Activated CD4-positive, alpha-beta T cell treated with anti-CD3 and anti-CD28 coated beads, Interleukin-2, amount 10 ng/mL, durations not matched to agents 24 days and 14 days (primary cell): ENCODE results near the gene TMEM134. TPM values are rescaled to one million over a fixed set of nuclear protein-coding genes. Genes with fewer than 3 reads are reported as not detected.
A peak's percentile ranks its signal among the peaks of the same experiment; 100 is the strongest.

Source experiments
- DNase-seq: peaks from one replicate; pipeline ENCODE4 v3.0.0; 2022
- H3K27ac Mint-ChIP-seq: one replicate; pipeline ENCODE4 v1.8.0; 2022; ENCODE audit warnings: mild to moderate bottlenecking, mixed read lengths
- H3K27me3 Mint-ChIP-seq: one replicate; pipeline ENCODE4 v1.8.0; 2022; ENCODE audit warnings: mixed read lengths
- H3K36me3 Mint-ChIP-seq: one replicate; pipeline ENCODE4 v1.8.0; 2022; ENCODE audit warnings: low read depth, mild to moderate bottlenecking, mixed read lengths
- H3K4me1 Mint-ChIP-seq: one replicate; pipeline ENCODE4 v1.8.0; 2021; ENCODE audit warnings: mixed read lengths
- H3K4me3 Mint-ChIP-seq: one replicate; pipeline ENCODE4 v1.8.0; 2022; ENCODE audit warnings: mild to moderate bottlenecking, moderate library complexity, mixed read lengths
- H3K9me3 Mint-ChIP-seq: one replicate; pipeline ENCODE4 v1.8.0; 2021; ENCODE audit warnings: mixed read lengths
- intact Hi-C: fragments of 100-400 bp; cut with micrococcal nuclease; formaldehyde crosslinking; loops from one replicate; pipeline ENCODE4 v1.15.1; 2023
- total RNA-seq: library from RNA; stranded (reverse); gene quantifications from 2 replicates; pipeline ENCODE4 v1.2.3, GENCODE V29; 2022

The TMEM134 gene
- total RNA-seq, 1 donor from 2014 or later = 56.8 TPM

DNA sequence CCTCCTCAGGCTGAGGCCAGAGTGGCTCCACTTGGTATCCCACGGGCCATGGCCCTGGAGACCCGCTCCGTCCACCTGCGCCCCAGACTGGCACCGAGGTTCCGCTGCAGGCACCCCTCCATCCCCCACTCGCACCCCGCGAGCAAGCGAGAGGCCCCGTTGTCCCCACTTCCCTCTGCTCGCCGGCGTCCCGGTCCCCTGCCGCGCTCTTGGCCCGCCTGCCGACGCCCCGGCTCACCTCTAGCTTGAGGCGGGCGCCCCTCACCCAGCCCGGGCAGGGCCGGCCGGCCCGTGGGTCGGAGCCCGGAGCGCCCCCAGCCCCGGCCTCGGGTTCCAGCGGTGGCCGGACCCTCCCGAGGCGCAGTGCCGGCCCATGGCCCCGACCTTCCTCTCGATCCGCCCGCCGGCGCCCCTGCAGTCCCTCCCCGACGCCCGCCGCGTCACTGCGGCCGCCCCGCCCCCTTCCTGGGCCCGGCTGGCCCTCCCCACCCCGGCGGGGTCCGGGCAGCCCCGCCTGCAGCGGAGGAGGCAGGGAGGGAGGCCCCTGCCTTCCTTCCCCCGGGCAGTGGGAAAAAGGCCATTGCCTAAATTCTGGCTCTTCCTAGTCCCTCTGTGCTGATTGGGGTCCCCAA is 36.0 kb upstream of the TMEM134 start, which contains the start of gene PITPNM1:
Gene PITPNM1 (minus strand): TSS at position 414 of the 632 bp plus-strand sequence. CDS start 1,183 bp downstream, outside the sequence.
- Mint-ChIP-seq H3K9me3 (no peaks in the 10 kb centered on the region), H3K4me3 (peak within 1 kb of the TSS; percentile 95), H3K27ac (peak within 1 kb of the TSS; percentile 97), H3K4me1 (peaks cover 49% of the 10 kb centered on the region), H3K27me3 (no peaks in the 10 kb centered on the region), H3K36me3 (peaks cover 35% of the 10 kb centered on the region)
- DNase-seq = peak; percentile 95
- intact Hi-C loops = loop anchor here (5.0 kb wide), 1 partner anchor 77 kb away; the partner anchor contains the start of gene GSTP1

DNA sequence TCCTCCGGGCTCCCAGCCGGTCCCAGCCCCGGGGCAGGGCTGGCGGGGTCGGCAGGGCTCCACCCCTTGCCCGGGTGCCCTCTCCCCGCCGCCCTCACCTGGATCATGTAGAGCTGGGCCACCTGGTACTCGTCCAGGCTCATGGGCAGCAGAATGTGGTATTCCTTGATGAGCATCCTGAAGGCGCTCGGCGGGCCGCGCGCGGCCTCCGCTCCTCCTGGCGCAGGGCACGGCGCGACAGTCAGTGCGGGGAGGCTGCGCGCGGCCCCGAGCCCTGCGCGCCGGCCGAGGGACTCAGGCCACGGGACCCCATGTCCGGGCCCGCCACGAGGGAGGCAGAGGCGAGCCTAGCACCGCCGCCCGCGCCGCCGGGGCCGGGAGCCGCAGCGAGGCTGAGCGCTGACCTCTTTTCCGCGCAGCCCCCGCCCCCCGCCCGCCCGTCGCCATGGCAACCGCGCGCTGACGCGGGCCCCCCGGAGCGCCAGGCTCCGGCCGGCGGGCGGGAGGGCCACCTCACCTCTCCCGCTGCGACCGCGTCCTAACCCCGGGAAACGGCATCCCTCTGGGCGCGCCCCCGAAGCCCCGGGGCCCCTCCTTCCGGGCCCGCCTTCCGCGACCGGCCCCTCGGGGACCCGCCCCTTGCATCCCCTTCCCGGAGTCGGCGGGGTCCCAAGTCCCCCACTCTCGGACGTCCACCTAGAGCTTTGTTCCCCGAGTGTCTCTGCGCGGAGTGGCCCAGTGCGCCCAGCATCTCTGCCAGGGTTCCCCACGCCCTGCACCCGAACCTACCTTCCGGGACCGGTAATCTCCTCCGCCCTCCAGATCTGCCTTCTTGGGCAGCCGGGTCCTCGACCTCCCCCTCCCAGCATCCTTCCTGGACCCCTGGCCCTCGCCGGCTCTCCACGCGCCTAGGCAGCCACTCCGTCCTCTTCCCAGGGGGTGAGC is 35.2 kb upstream of the TMEM134 start:
- intact Hi-C loops = no loop called here
- Mint-ChIP-seq H3K36me3 (peaks cover 40% of the 10 kb centered on the region), H3K27me3 (no peaks in the 10 kb centered on the region), H3K4me3 (peak overlapping the region; percentile 95), H3K9me3 (peaks cover 3% of the 10 kb centered on the region), H3K27ac (peak overlapping the region; percentile 82), H3K4me1 (peaks cover 47% of the 10 kb centered on the region)
- peak; percentile 85 for DNase-seq

GRCh38 chr11:67503119-67504004 is 34.3 kb upstream of the TMEM134 start:
- intact Hi-C loops = no loop called here
- DNase-seq = peak; percentile 57
- Mint-ChIP-seq H3K27ac (peak overlapping the region; percentile 59), H3K36me3 (peaks cover 44% of the 10 kb centered on the region), H3K9me3 (peaks cover 3% of the 10 kb centered on the region), H3K4me1 (peaks cover 39% of the 10 kb centered on the region), H3K27me3 (no peaks in the 10 kb centered on the region), H3K4me3 (peak overlapping the region; percentile 76)

DNA sequence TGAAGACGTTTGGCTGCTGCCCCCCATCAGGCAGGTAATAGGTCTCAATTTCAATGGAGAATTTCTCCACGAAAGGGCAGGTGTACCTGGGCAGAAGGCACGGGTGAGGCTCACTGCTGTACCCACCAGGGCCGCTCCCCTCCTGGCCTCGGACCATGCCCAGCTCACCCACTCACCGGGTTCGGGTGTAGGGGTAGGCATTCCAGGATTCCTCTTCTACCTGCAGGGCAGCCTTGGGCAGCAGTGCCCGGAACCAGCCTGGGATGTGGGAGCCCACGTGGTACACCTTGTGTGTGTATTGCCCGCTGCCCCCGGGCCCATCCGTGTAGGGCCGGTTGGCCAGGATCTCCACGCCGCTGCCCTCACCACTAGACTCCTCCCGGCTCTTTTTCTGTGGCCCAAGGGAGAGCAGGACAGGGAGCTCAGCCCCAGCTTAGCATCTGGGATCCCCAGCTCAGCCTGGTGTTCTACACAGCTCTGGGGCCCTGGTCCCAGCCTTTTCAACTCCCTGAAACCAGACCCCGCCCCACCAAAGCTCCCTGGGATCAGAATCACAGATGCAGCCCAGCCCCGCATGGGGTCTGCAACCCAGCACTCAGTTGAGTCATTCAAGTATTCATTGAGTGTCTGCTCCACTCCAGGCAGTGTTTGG is 33.4 kb upstream of the TMEM134 start:
- Mint-ChIP-seq H3K4me3 (peak overlapping the region; percentile 76), H3K4me1 (peaks cover 39% of the 10 kb centered on the region), H3K27ac (peak overlapping the region; percentile 59), H3K9me3 (peaks cover 3% of the 10 kb centered on the region), H3K36me3 (peaks cover 45% of the 10 kb centered on the region), H3K27me3 (no peaks in the 10 kb centered on the region)
- DNase-seq = peak; percentile 57
- intact Hi-C loops = no loop called here

- Mint-ChIP-seq H3K27ac (no peak overlapping the region), H3K4me3 (no peak overlapping the region), H3K36me3 (peaks cover 47% of the 10 kb centered on the region), H3K4me1 (peaks cover 35% of the 10 kb centered on the region), H3K9me3 (peaks cover 3% of the 10 kb centered on the region), H3K27me3 (no peaks in the 10 kb centered on the region)
- intact Hi-C loops = no loop called here
- no peak for DNase-seq
These were observed 32.8 kb upstream of the TMEM134 start for GRCh38 chr11:67501854-67502253.

- intact Hi-C loops = no loop called here
- peaks cover 29% of the 10 kb centered on the region for H3K4me1 Mint-ChIP-seq
- peaks cover 49% of the 10 kb centered on the region for H3K36me3 Mint-ChIP-seq
- peak overlapping the region; percentile 2 for H3K4me3 Mint-ChIP-seq
- no peak for DNase-seq
- H3K27me3 Mint-ChIP-seq = no peaks in the 10 kb centered on the region
- peak overlapping the region; percentile 13 for H3K27ac Mint-ChIP-seq
- peaks cover 3% of the 10 kb centered on the region for H3K9me3 Mint-ChIP-seq
These were observed 32.0 kb upstream of the TMEM134 start for GRCh38 chr11:67500831-67501715.

DNA sequence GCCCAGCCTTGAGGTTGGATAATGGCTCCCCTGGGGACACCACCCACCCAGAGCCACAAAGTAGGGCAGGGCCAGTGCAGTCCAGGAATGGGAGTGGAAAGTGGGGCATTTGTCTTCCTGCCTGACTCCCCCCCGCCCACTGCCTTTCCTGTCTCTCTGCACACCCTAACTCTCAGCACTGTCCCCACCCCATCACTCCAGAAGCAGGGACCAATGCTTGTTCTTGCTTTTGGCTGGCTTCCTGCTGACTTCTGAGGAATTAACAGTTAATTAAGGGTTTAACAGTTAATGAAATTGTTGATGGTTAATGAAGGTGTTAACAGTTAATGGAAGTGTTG is 31.4 kb upstream of the TMEM134 start:
- Mint-ChIP-seq H3K27me3 (no peaks in the 10 kb centered on the region), H3K4me1 (peaks cover 23% of the 10 kb centered on the region), H3K36me3 (peaks cover 52% of the 10 kb centered on the region), H3K9me3 (peaks cover 3% of the 10 kb centered on the region), H3K27ac (no peak overlapping the region), H3K4me3 (no peak overlapping the region)
- no peak for DNase-seq
- intact Hi-C loops = no loop called here

GRCh38 chr11:67499808-67500483 is 30.9 kb upstream of the TMEM134 start:
- DNase-seq = no peak
- H3K27ac Mint-ChIP-seq = no peak overlapping the region
- H3K9me3 Mint-ChIP-seq = peaks cover 3% of the 10 kb centered on the region

GRCh38 chr11:67498544-67498972 is 29.5 kb upstream of the TMEM134 start:
- DNase-seq = no peak
- H3K36me3 Mint-ChIP-seq = peaks cover 52% of the 10 kb centered on the region
- H3K27ac Mint-ChIP-seq = no peak overlapping the region
- H3K4me3 Mint-ChIP-seq = no peak overlapping the region
- H3K4me1 Mint-ChIP-seq = peaks cover 21% of the 10 kb centered on the region
- no peaks in the 10 kb centered on the region for H3K27me3 Mint-ChIP-seq
- peaks cover 3% of the 10 kb centered on the region for H3K9me3 Mint-ChIP-seq
- intact Hi-C loops = no loop called here

More at GRCh38 chr11:67499808-67500483, 30.9 kb upstream of the TMEM134 start:
- no peak overlapping the region for H3K4me3 Mint-ChIP-seq
- H3K36me3 Mint-ChIP-seq = peaks cover 51% of the 10 kb centered on the region
- intact Hi-C loops = no loop called here
- no peaks in the 10 kb centered on the region for H3K27me3 Mint-ChIP-seq
- H3K4me1 Mint-ChIP-seq = peaks cover 22% of the 10 kb centered on the region

DNA sequence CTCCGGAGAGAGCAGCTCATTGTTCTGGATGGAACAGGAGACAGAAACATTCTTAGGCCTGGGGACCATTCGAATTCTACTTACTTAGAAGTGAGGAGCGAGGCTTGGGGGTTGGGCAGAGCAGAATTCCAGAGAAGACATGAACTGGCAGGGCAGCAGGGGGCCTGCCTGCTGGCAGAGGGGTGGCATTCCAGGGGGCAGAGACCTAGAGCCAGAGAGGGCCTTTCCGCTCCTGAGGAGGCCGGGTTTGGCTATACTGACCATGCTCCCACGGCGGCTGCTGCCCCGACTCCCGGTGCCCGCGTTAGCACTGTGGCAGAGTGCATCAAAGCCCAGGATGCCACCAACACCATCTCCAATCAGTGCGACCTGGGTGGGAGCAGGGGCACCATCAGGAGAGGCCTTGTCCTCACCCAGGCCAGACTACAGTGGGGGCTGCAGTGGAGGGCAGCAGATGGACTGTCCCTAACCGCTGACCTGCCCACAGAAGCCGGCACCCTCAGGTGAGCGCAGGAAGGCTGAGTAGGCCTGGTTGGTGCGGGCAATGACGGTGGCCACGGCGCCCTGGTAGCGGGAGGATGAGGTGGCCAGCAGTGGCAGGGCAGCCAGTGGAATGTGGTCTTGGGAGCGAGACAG is 28.7 kb upstream of the TMEM134 start:
- Mint-ChIP-seq H3K4me1 (peaks cover 16% of the 10 kb centered on the region), H3K27ac (no peak overlapping the region), H3K27me3 (no peaks in the 10 kb centered on the region), H3K4me3 (no peak overlapping the region), H3K36me3 (peaks cover 49% of the 10 kb centered on the region), H3K9me3 (peaks cover 3% of the 10 kb centered on the region)
- intact Hi-C loops = no loop called here
- DNase-seq = no peak

DNA sequence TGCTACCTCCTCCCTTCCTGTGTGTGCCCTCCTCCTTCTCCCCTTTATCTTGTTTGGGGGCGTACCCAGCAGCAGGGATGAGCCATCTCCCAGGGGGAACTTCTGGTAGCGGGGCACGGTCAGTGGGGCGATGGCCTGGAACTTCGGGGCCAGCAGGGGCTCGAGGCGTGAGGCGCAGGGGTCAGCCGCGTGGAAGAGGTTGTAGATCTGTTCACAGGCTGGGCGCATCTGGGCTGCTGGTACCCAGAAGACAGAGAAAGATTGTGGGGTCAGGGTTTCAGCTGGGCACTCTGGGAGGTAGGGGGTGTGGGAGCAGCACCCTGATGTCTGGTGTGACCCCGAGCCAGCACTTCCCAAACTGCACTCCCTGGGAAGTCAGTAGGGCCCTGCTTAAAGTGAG is 27.1 kb upstream of the TMEM134 start:
- intact Hi-C loops = no loop called here
- H3K4me3 Mint-ChIP-seq = no peak overlapping the region
- H3K27ac Mint-ChIP-seq = no peak overlapping the region
- peaks cover 11% of the 10 kb centered on the region for H3K4me1 Mint-ChIP-seq
- H3K9me3 Mint-ChIP-seq = peaks cover 3% of the 10 kb centered on the region
- peaks cover 52% of the 10 kb centered on the region for H3K36me3 Mint-ChIP-seq
- H3K27me3 Mint-ChIP-seq = no peaks in the 10 kb centered on the region
- DNase-seq = no peak
